DLD1 (cell line): Measurements from ENCODE around the gene PTPRE.

Experiments used
- in situ Hi-C: cut with HindIII; loops from 2 replicates; pipeline ENCODE4 v1.10.0; 2017; ENCODE audit warnings: low sequenced_read_pairs

PTPRE gene

GRCh38 chr10:128110339-128110738, 203.4 kb downstream of the PTPRE start:
- in situ Hi-C loops, result no loop called here

- in situ Hi-C loops, result no loop called here
Measured at GRCh38 chr10:128111696-128112095, 204.8 kb downstream of the PTPRE start.

GRCh38 chr10:128113026-128113425, 206.1 kb downstream of the PTPRE start:
- in situ Hi-C loops, result no loop called here

GRCh38 chr10:128114901-128115300, 208.0 kb downstream of the PTPRE start:
- in situ Hi-C loops, result no loop called here

GRCh38 chr10:128115356-128115755, 208.5 kb downstream of the PTPRE start:
- in situ Hi-C loops, result no loop called here

- in situ Hi-C loops, result no loop called here
Measured at GRCh38 chr10:128116187-128116586, 209.3 kb downstream of the PTPRE start.

- in situ Hi-C loops, result no loop called here
Measured at GRCh38 chr10:128116851-128117615, 210.1 kb downstream of the PTPRE start.

- in situ Hi-C loops, result no loop called here
Measured at GRCh38 chr10:128121750-128122412, 215.0 kb downstream of the PTPRE start.

- in situ Hi-C loops, result no loop called here
Measured at GRCh38 chr10:128122931-128123330, 216.0 kb downstream of the PTPRE start.

GRCh38 chr10:128123846-128124245, 216.9 kb downstream of the PTPRE start:
- in situ Hi-C loops, result no loop called here

- in situ Hi-C loops, result no loop called here
Measured at GRCh38 chr10:128124813-128125403, 218.0 kb downstream of the PTPRE start.

GRCh38 chr10:128125416-128125943, 218.6 kb downstream of the PTPRE start:
- in situ Hi-C loops, result no loop called here

GRCh38 chr10:128125944-128126764, 219.3 kb downstream of the PTPRE start, which contains the start of gene MKI67:
Gene MKI67 (minus strand): TSS chr10:128126423. CDS start chr10:128125667, 756 bp downstream.
- in situ Hi-C loops, result no loop called here

GRCh38 chr10:128128582-128128981, 221.7 kb downstream of the PTPRE start:
- in situ Hi-C loops, result no loop called here

GRCh38 chr10:128130051-128130450, 223.1 kb downstream of the PTPRE start:
- in situ Hi-C loops, result no loop called here
